OCI-LY3 (cell line): ENCODE measurements around the gene KAZN.

ENCODE experiments used
- H2AFZ ChIP-seq: fragments of 200-600, 300-600 bp; shearing (Covaris generic); 2 replicates; pipeline ENCODE4 v1.6.0; 2014; ENCODE audit warnings: antibody characterized with exemption, low read depth, low read length
- H3K27ac ChIP-seq: fragments of 200-600, 300-600 bp; sonication (generic); 2 replicates; pipeline ENCODE4 v1.5.1; 2014; ENCODE audit warnings: mild to moderate bottlenecking, low read length, moderate library complexity, mixed read lengths
- H3K27me3 ChIP-seq: fragments of 200-600, 300-600 bp; sonication (generic); 2 replicates; pipeline ENCODE4 v1.6.1; 2014; ENCODE audit warnings: low read depth, low read length, mixed read lengths
- H3K36me3 ChIP-seq: fragments of 200-600, 300-600 bp; sonication (generic); replicated peaks from 2 replicates; pipeline ENCODE3; 2014; ENCODE audit warnings: low read depth, low read length, mixed read lengths
- H3K4me1 ChIP-seq: fragments of 300-600, 200-600 bp; sonication (generic); 2 replicates; pipeline ENCODE4 v1.6.1; 2014; ENCODE audit warnings: low read length, mixed read lengths
- H3K4me2 ChIP-seq: fragments of 200-600, 300-600 bp; sonication (generic); 2 replicates; pipeline ENCODE4 v1.6.1; 2014; ENCODE audit warnings: low read length, mixed read lengths
- H3K4me3 ChIP-seq: fragments of 300-600, 200-600 bp; sonication (generic); 2 replicates; pipeline ENCODE4 v1.5.1; 2014; ENCODE audit warnings: antibody characterized with exemption, mild to moderate bottlenecking, low read length, moderate library complexity
- H3K79me2 ChIP-seq: fragments of 300-600, 200-600 bp; shearing (Covaris generic); 2 replicates; pipeline ENCODE4 v1.6.1; 2014; ENCODE audit warnings: mild to moderate bottlenecking, low read length, mixed read lengths
- H3K9ac ChIP-seq: fragments of 300-600, 200-600 bp; shearing (Covaris generic); 2 replicates; pipeline ENCODE4 v1.6.0; 2014; ENCODE audit warnings: mild to moderate bottlenecking, low read length, moderate library complexity
- H3K9me3 ChIP-seq: fragments of 200-600, 300-600 bp; shearing (Covaris generic); 2 replicates; pipeline ENCODE4 v1.6.1; 2014; ENCODE audit warnings: low read length, mixed read lengths; ENCODE audit not compliant: insufficient read depth
- H4K20me1 ChIP-seq: fragments of 200-600, 300-600 bp; sonication (generic); 2 replicates; pipeline ENCODE4 v1.6.1; 2016; ENCODE audit warnings: low read length, mixed read lengths; ENCODE audit not compliant: insufficient read depth
- EZH2phosphoT487 ChIP-seq: fragments of 200-600 bp; shearing (Covaris generic); IDR thresholded peaks from 2 replicates; pipeline ENCODE4 v1.6.1; 2018; ENCODE audit warnings: antibody characterized with exemption, mixed run types, low read depth
- TF ChIP-seq, protein P1 (sequence below): fragments of 200-600, 300-600 bp; sonication (generic); IDR thresholded peaks from 2 replicates; pipeline ENCODE4 v1.5.1; 2014; ENCODE audit warnings: antibody characterized with exemption, low read length, low read depth

The KAZN gene

DNA sequence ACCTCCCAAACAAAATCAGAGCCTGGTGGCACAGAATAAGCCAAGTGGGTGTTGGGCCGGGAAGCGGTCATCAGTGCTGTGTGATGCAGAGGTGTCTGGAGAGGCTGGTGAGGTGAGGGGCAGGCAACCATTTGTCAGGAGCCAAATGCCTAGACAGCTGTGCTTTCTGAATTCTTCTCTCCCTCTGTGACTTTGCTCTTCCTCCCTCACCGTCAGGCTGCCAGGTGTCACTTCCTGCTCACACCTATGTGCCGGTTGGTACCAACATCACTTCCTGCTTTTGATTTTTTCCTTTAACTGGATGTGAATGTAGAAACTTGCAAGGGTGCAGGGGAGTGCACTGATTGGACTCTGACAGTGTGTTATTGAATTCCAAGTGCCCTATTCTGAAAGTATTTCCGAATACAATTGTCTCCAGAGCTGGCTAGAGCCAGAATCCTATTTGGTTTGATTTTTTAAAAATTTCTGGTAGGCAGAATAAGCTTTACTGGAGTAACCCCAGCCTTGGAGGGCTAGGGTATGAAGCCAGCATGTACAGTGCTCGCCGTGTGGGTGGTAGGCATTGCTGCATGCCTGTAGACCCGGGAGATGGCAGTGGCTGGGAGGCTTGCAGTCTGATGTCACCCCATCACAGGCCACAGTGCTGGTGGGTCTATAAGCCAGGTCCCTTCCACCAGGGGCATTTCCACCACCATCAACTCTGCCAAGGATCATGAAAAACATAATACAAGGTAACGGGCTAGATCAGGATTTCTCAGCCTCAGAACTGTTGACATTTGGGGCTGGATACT lies 210.9 kb downstream of the KAZN start:
- H3K36me3 ChIP-seq = no peaks in the 10 kb centered on the region
- no peaks in the 10 kb centered on the region for H4K20me1 ChIP-seq
- no peaks in the 10 kb centered on the region for H3K9me3 ChIP-seq
- no peaks in the 10 kb centered on the region for H3K4me1 ChIP-seq
- no peak overlapping the region for H3K27ac ChIP-seq
- H3K27me3 ChIP-seq = no peaks in the 10 kb centered on the region
- no peak overlapping the region for H3K4me3 ChIP-seq
- H3K4me2 ChIP-seq = no peak overlapping the region
- TF ChIP-seq, protein P1, sequence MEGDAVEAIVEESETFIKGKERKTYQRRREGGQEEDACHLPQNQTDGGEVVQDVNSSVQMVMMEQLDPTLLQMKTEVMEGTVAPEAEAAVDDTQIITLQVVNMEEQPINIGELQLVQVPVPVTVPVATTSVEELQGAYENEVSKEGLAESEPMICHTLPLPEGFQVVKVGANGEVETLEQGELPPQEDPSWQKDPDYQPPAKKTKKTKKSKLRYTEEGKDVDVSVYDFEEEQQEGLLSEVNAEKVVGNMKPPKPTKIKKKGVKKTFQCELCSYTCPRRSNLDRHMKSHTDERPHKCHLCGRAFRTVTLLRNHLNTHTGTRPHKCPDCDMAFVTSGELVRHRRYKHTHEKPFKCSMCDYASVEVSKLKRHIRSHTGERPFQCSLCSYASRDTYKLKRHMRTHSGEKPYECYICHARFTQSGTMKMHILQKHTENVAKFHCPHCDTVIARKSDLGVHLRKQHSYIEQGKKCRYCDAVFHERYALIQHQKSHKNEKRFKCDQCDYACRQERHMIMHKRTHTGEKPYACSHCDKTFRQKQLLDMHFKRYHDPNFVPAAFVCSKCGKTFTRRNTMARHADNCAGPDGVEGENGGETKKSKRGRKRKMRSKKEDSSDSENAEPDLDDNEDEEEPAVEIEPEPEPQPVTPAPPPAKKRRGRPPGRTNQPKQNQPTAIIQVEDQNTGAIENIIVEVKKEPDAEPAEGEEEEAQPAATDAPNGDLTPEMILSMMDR = no peak
- TF ChIP-seq EZH2phosphoT487 = no peak
- H3K9ac ChIP-seq = no peak overlapping the region
- no peak overlapping the region for H2AFZ ChIP-seq
- H3K79me2 ChIP-seq = no peaks in the 10 kb centered on the region

DNA sequence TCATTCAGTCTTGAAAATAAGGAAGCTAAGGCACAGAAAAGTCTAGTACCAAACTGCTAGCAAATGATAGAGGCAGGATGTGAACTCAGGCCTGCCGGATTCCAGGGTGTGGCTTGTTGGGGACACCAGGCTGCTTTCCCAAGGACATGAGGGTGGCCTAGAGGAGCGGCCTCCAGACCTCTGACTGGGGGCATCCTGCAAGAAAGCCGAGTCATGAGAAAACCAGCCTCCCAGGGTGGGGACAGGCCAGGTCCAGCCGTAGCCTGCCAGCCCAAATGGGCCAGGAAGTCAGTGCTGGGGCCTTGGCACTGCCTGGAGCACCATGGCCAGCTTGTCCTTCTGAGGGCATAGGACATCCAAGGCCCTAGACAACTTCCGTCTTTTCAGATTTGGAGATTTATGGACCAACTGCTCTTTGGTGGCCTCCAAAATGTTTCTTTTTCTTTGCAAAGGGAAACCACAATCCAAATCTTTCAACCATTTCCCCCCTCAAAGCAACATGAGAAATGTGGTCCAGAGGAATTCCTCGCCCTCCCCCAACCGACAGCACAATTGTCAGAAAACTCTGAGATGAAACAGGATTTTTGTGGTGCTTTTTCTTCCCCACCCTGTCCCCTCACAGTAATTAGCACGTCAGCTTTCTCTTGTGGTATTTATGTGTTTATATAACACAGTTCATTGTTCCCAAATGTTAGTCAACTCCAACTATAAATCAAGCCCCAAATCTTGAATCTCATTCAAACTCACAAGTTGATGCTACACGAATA lies 212.3 kb downstream of the KAZN start:
- H3K4me3 ChIP-seq = no peak overlapping the region
- no peaks in the 10 kb centered on the region for H3K27me3 ChIP-seq
- no peaks in the 10 kb centered on the region for H3K79me2 ChIP-seq
- H3K36me3 ChIP-seq = no peaks in the 10 kb centered on the region
- H2AFZ ChIP-seq = no peak overlapping the region
- no peaks in the 10 kb centered on the region for H3K4me1 ChIP-seq
- no peaks in the 10 kb centered on the region for H3K9me3 ChIP-seq
- no peak overlapping the region for H3K27ac ChIP-seq
- TF ChIP-seq, protein P1 = no peak
- no peak for TF ChIP-seq EZH2phosphoT487
- no peak overlapping the region for H3K9ac ChIP-seq
- H4K20me1 ChIP-seq = no peaks in the 10 kb centered on the region
- no peak overlapping the region for H3K4me2 ChIP-seq

GRCh38 chr1:14811573-14811972 lies 213.1 kb downstream of the KAZN start:
- H3K79me2 ChIP-seq = no peaks in the 10 kb centered on the region
- no peak overlapping the region for H3K4me2 ChIP-seq
- no peaks in the 10 kb centered on the region for H3K9me3 ChIP-seq
- H3K9ac ChIP-seq = no peak overlapping the region
- H3K36me3 ChIP-seq = no peaks in the 10 kb centered on the region
- no peak overlapping the region for H3K27ac ChIP-seq
- no peak overlapping the region for H2AFZ ChIP-seq
- H3K4me1 ChIP-seq = no peaks in the 10 kb centered on the region
- H3K4me3 ChIP-seq = no peak overlapping the region
- H4K20me1 ChIP-seq = no peaks in the 10 kb centered on the region
- no peaks in the 10 kb centered on the region for H3K27me3 ChIP-seq
- TF ChIP-seq, protein P1 = no peak
- TF ChIP-seq EZH2phosphoT487 = no peak

DNA sequence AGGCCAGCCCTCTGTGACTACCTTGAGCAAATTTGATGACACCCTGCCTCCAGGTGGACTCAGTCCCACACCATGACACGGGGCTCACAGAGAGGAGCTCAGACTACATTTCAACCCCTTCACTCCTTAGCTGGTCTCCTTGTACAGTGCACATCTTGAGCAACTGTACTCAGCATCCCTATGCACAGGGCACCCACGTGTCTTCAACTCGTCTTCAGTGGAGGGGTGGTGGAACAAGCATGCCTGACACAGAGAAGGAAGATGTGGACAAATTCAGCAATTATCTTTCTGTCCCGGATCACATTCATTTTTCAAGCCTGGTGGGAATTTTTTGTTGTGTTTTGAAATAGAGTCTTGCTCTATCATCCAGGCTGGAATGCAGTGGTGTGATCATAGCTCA lies 213.7 kb downstream of the KAZN start:
- no peak overlapping the region for H3K9ac ChIP-seq

More for the DNA sequence above, 213.7 kb downstream of the KAZN start:
- no peak overlapping the region for H3K4me2 ChIP-seq
- H2AFZ ChIP-seq = no peak overlapping the region
- TF ChIP-seq, protein P1 = no peak
- TF ChIP-seq EZH2phosphoT487 = no peak
- no peaks in the 10 kb centered on the region for H3K79me2 ChIP-seq
- H3K27ac ChIP-seq = no peak overlapping the region
- H3K36me3 ChIP-seq = no peaks in the 10 kb centered on the region
- no peaks in the 10 kb centered on the region for H3K27me3 ChIP-seq
- H3K4me3 ChIP-seq = no peak overlapping the region
- H4K20me1 ChIP-seq = no peaks in the 10 kb centered on the region
- no peaks in the 10 kb centered on the region for H3K9me3 ChIP-seq
- H3K4me1 ChIP-seq = no peaks in the 10 kb centered on the region
